Gastroesophageal sphincter (tissue), 3 donors: Measurements from ENCODE around the gene SDF2L1.

ENCODE experiments used
- CTCF ChIP-seq, 4 experiments: fragments of 200-600 bp in 2 of 4; fragments of 450-650 bp in 2 of 4; sonication (generic) in 1 of 4; IDR thresholded peaks; one replicate each; pipeline ENCODE4 v1.5.1; 2017 to 2019; ENCODE audit warnings: antibody characterized with exemption in 4 of 4, mild to moderate bottlenecking in 2 of 4, moderate library complexity in 2 of 4
- POLR2A ChIP-seq, 2 donors: fragments of 450-650 bp; IDR thresholded peaks; one replicate each; pipeline ENCODE4 v1.6.1; 2017; ENCODE audit warnings: antibody characterized with exemption in 2 of 2, mild to moderate bottlenecking in 2 of 2, moderate library complexity in 1 of 2

- TF ChIP-seq POLR2A (IDR thresholded peaks at IDR 0.05) (no peak), CTCF (IDR thresholded peaks at IDR 0.05) (no peak)
Observed at GRCh38 chr22:21652010-21652546, 10.0 kb downstream of the SDF2L1 start.
